Stimulated activated CD8-positive, alpha-beta memory T cell treated with anti-CD3 and anti-CD28 coated beads, Interleukin-7, amount 100 ng/mL, for 24 hours (primary cell): ENCODE measurements around the gene DAB2IP.
"Not testable (repeated sequence)": the region's sequence is repeated elsewhere in the genome, so short reads cannot be mapped to it uniquely, and the experiment has no call there.

Experiments
- DNase-seq: peaks from one replicate; pipeline ENCODE4 v3.0.0-alpha.2; 2020; ENCODE audit warnings: low read depth

The DAB2IP gene

DNA sequence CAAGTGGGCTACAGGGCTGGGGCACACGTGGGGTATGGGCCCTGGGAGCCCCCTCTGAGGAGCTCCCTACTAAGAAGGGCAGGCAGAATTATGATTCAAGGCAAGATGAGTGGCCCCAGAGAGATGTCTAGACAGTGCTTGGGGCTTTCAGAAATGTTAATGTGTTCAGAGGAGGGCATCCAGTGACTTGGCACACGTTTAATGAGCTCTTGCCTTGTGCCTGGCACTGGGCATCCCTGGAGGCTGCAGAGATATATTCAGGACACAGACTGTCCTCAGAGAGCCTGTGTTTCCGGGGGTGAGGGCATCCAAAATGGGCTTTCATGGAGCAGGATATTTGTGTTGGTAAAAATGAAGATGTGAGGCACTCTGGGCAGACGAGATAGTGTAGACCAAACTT lies 25.4 kb upstream of the DAB2IP start:
- no peak for DNase-seq

DNA sequence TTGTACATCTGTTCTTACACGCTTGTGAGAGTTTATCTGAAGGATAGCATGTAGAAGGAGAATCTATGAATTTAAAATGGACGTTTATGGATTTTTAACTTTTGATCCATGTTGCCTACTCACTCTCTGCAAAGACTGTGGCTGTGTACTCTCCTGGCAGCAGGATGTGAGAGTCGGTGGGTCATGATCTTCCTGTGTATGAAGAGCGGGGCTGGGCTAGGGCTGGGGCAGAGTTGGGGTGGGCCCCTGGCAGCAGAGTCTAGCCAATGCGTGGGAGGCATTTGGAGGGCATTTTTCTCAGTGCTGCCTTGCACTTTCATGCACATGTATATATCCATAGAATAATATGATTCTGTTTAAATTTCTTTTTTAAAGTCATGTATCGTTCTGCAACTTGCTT lies 24.0 kb upstream of the DAB2IP start:
- DNase-seq = no peak

DNA sequence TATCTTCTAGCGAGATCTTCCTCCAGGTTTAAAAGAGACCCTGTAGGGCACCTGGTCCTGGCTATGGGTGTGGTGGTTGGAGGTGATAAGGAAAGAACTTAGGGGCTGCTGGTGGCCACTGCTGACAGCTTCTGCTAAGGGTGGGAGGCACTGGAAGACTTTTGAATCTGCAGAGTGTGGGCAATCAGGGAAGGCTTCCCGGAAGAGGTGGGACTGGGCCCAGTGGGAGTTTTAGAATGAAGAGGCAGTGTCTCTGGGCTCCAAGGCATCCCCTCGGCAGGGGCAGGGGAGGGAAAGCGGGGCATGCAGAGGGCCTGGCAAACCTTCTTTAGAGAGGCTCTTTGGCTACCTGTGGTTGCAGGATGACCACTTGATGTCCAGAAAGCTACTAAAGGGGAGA lies 23.0 kb upstream of the DAB2IP start:
- DNase-seq = no peak

DNA sequence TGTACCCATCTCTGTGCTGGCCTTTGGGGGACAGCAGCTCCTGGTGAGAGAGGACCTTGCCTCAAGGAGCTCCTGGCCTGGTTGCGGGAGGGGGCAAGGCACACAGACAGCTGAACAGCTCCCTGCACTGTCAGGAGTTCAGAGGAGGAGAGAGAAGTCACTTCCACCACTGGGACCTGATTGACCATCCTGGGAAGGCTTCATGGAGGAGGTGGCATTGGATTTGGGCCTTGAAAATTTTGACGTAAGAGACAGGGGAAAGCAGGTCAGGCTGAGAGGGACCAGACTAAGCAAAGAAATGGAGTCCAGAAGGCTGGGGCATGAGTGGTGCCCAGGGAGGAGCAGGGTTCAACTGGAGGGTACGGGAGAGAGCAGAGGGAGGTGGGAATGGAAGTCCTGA lies 20.3 kb upstream of the DAB2IP start:
- no peak for DNase-seq

DNA sequence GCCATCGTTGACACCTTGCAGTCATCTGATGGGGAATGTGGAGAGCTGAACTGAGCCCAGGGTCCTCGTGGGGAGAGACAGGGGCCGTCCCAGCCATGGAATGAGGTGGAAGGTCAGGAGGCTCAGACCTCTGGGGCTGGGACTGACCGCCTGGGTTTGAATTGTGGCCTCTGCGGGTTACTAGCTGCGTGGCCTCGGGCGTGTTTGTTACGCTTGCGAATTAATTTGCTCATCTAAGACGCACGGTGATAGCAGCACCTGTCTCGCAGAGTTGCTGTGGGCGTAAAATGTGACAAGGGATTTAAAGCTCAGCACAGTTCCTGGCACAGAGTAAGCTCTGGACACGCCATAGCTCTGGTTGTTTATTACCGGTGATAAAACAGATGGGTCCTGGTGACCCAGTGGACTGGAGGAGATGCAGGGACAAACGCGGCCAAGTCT lies 19.4 kb upstream of the DAB2IP start:
- no peak for DNase-seq

DNA sequence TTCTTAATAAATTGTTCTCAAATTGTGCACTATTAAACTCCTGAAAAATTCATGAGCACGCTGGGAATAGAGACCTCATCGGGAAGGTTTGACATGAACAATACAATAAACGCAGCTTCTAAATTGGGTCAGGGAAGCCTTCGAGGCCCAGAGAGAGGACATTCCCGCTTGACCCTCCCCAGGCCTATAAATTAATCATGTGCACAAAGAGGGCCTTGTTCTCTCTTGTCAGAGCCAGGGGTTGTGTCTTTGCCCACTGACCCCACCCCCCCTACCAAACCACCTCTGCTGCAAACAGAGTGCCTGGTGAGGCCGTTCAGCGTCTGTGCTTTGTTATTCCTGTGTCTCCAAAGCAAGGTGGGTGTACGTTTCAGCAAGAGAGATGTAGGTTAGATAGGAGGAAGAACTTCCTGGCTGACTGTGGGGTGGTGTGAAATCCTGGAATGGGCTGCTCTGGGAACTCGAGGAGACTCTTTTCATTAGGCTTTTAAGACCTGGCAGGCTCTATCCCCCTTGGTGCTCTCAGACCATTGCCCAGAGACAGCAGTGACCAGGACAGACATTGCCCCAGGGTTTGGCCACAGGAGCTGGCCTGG lies 18.2 kb upstream of the DAB2IP start:
- DNase-seq = no peak

DNA sequence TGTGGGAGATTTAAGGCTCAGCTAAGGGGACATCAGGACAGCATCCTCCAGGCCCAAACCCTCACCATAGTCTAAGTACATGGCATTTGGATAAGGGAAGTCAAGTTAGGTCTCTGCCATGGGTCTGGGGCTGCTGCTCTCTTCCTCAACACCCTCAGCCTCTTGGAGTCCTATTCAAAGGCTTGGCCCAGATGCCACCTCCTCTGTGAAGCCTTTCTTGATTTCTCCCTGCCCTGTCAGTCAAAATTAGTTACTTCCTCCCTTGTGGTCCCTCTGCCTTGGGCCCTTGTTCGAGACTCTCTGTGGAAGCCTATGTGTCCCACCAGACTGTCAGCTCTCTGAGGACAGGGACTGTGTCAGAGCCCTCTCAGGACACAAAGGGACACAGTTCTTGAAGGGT lies 17.7 kb upstream of the DAB2IP start:
- no peak for DNase-seq

DNA sequence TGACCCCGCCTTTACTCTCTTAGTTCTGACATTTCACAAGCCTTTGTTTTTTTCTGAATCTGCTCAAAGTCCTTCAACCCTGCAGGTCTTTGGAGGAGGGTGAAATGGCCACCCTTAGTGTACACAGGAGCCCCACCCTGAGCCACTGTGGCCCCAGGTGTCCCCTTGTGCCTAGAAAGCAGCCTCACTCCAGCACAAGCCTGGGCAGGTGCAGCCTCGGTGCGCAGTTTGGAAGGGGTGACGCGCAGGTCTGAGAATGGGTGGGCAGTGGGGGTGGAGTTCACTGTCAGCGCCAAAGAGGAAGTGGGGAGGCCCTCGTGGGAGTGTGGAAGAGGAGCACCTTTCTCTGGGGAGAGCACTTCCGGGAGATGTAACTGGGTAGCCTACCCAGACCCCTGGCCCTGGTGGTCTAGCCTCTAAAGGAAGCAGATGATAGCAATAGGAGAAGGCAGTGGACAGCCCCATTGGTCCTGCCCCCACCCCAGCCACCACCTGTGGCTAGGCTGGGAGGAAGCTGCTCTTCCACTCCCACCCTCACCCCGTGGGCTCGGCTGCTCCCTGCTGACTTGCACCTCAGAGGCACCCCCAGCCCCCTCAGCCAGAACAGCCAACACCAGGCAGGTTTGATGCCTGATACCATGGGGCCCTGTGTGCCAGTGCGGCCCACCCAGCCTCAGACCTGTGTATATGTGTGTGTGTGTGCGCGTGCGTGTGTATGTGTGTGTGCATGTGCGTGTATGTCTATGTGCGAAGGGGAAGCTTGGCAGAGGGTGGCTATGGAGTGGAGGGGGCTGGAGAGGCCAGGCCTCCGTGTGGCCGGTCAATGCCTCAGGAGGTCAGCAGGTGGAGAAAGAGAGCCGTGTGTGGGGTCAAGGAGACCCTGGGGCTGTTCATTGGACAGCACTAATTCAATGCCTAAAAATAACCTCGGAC lies 16.8 kb upstream of the DAB2IP start:
- peak; percentile 3 for DNase-seq

DNA sequence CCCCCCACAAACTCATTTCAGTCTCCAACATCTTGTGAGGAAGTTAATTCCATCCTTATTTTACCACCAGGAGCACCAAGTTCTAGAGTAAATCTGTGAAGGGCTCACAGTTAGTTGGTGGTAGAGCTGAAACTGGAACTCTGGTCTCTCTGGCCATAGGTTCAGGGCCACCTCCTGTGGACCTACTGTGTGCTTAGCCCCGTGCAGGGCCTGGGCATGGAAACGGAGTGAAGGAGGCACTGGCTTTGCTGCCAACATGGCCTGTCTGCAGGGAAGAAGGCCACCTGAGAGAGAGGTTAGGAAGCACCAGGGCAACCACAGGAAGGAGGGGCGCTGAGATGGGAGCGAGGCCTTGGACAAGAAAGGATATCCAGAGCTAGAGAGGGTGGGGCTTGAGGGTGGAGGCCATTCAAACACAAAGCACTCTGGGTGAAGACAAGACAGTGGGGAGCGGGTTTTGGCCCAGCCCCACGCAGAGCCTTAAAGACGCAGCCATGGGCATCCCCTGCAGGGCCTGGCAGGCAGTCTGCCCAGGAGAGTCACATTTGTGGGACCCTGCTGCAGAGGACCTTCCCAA lies 16.0 kb upstream of the DAB2IP start:
- DNase-seq = no peak

DNA sequence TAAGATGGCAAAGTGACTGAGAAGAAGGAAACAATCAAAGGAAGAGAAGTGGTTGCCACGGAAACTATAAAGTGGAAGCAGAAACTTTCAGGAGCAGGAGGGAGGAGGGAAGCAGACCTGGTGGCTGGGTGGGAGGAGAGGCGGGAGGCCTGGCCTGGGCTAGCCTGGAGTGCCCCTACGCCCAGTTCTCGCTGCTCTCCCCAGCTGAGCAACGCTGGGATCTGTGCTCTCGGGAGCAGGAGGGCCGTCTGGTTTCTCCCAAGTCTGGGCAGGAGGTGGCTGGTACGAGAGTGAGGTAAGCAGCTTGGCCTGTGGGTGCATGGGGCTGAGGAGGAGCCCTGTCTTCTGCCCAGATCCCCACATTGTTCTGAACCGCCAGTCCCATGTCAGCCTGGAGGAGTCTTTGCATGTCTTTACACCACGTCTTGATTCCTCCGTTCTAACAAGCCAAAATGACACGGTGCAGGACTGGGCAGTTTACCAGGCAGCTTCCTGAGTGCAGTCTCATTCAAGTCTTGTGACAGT lies 15.0 kb upstream of the DAB2IP start:
- no peak for DNase-seq

DNA sequence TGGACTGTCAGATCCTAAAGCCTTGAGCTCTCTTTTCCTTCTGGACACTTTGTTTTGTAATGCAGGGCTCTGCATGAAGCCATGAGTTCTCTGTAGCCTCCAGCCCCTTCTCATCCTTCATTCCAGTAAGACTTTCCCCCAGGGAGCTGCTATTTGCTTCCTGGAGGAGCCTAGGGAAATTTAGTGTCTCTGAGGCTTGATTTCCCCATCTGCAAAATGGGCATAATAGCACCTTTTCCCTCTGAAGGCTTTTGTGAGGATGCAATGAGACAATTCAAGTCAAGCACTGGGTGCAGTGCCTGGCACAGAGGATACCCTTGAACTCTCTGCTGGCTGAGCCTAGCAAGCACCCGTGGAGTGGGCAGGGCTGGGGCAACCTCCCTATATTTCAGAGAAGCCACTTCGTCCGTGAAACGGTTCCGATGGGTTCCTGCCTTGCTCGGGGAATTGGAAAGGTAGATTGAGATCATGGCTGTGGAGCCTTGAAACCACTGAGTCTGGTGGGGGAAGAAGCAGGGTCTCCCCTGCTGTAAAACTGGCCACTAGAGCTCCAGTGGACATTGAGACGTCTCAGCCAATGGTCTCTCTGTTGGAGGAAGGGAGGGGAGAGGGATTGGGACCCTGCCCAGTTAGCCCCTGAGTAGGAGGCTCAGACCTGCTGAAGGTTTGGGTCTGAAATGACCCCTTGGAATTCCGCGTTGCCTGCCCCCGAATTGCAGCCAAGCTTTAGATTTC lies 14.3 kb upstream of the DAB2IP start:
- DNase-seq = no peak

DNA sequence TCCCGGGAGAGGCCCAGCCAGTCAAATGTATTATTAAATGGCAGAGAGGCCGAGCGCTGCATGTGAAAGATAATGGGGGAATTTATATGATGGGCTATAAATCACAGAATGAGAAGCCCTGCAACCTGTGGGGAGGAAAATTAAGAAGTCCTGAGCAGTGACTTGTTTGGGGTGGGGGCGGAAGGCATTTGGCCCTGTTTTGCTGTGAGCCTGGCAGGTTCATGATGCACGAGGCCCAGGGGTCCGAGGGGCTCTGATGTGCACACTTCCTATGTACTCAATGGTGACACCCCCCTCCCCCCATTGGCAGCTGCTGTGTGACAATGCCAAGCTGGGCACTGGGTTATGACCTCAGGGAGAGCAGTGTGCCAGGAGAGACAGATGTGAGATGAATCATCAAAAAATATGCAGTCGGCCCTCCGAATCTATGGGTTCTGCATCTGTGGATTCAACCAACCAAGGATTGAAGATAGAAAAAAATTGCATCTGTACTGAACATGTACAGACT lies 13.7 kb upstream of the DAB2IP start:
- no peak for DNase-seq

DNA sequence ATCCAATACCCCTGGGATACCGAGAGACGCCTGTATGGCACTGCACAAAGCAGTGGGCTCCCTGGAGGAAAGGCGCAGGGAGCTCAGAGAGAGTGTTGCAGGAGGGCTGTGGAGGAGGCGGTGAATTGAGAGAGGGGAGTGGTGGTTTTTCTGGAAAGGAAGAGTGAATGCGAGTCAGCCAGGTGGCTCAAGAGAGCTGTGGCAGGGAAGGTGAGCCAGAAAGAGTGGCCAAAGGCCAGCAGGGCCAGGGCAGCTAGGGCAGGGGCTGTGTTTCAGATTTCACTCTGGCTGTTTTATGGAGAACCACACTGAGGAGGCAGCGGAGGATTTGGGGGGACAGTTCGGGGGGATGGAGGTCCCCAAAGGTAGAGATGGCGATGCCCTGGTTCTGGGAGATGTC lies 13.0 kb upstream of the DAB2IP start:
- no peak for DNase-seq

DNA sequence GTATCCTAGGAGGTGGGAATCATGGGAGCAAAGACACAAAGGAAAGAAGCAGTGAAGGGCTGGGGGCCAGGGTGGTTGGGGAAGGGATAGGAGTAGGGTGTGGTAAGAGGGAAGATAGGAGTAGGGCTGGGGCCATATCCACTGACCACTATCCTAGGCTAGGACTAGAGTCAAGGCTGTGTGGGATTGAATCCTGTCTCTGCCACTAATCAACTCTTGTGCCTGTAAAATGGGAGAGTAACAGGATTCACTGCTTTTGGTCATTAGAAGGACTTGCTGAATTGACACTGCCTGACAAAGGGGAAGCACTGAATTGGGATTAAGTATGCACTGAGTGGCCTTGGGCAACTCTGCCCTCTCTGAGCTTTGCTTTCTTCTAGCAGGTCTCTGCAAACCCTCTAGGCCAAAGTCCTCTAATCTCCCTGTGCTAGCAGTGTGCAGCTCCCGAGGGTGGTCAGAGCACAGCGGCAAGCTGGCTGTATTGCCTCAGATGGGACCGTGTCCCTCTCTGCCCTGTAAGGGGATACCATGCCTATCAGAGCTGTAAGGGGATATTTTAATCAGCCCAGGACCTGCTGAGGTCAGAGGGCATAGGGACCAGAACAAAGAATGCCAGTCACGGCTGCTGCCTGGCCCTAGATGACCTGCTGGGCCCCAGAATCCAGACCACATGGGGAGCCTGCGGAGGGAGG lies 12.4 kb upstream of the DAB2IP start:
- DNase-seq = no peak

DNA sequence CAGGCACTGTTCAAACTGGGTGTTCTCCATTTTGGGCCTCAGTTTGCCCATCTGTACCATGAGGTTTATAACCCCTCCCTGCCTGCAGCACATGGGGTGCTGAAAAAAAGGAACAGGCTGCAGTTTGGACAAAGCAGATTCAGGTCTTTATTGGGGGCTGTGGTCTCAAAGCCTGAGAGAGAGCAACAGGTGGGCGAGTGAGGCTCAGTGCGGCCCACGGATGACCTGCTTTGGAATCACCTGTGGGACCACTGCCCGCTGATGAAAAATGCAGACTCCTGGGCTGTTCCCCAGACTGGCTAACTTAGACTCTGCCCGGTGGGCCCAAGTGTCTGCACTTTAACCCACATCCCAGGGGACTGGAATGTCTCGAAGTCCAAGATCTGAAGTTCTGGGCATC lies 11.8 kb upstream of the DAB2IP start:
- no peak for DNase-seq

DNA sequence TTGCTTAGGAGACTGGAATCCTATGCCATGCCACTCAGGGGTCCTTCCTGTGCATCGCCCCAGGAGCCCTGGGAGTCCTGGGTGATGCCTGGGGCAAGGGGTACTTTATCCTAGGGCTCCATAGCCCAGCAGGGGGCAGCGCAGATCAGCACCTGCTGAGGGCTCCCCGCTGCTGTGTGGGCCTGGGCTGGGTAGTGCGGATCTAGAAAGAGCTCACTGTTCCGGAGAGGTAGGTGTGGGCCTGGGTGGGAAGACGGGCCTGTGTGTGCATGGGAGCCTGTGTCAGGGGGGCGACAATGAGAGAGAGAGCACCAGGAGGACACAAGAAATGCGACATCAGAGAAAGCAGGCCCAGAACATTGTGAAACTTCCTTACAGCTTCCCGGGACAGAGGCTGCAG lies 11.4 kb upstream of the DAB2IP start:
- peak; percentile 15 for DNase-seq

DNA sequence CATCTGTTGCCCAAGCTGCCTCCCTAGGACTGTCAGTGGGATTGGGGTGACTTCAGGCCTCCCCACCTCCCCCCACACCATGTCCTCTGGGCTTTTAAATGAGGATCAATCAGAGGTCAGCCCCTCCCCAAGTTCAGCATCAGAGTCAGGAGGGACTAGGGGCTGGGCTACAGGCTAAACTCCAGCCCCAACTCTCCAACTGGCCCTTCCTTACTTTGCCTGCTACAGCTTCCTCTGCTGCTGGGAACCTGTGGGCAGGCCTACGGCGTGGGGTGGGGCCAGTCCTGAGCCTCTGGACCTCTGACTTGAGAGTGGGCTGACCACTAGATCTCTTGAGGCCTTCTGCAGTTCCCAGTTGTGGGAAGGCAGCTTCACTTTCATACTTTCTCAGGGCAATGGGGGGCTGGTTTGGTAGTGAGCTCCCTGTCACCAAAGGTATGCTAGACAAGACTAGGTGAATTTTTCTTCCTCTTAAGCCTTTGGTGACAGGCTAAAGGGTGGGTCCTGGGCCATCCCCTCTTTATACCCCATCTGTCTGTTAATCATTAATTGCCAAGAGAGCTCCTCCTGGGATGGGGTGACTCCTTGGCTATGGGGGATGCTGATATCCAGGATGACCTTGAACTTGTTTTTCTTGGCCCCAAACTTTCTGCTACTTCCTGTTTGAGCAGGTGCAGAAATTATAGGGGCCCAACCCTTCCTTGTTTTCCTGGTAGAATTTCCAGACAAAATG lies 10.8 kb upstream of the DAB2IP start:
- no peak for DNase-seq

DNA sequence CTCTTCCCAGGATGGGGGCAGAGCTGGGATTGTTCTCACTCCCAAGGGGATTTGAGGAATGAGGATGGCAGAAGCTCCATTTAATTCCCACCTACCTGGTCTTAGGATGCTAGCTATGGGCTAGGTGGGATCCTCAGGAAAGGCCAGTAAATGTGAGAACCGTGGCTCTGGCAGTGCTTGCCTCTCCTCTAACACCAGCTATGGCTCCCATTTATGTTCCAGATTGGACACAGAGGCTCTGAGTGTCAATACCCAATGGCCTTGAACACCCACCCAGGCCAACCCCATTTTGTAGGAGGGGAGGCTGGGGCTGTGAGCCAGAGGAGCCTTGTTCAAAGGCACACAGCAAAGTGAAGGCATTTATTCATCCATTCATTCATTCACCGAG lies 10.2 kb upstream of the DAB2IP start:
- DNase-seq = no peak

DNA sequence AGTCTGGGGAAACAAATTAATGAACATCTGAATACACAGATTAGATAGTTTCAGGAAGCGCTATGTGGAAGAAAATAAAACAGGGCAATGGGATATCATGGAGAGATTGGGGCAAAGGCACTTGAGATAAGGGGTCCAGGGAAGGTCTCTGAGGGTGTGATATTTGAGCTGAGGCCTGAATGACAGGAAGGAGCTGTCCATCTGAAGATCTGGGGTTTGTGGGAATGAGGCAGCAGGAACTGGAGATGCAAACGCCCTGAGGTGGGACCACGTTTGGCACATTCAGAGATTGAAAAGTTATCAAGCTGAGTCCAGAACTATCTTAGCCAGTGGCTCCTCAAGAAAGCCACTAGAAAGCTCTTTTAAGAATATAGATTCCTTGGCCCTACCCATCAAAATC lies 8.7 kb upstream of the DAB2IP start:
- DNase-seq = no peak

DNA sequence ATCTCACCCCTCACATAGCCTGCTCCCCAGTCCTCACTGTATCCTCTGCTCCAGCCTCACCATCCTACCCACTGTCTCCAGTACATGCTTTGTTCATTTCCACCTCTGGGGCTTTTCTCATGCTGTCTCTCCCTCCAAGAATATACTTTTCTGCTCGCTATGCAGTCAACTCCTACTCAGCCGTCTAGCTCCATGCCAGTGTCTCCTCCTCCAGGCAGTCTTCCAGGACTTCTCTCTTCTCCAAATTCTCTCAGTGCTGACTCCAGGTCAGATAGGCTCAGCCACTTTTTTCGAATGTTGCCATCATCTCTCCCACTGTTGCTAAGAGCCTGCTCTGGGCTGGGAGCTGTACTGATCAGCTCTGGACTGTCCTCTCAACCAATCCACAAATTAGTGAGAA lies 8.0 kb upstream of the DAB2IP start:
- no peak for DNase-seq

DNA sequence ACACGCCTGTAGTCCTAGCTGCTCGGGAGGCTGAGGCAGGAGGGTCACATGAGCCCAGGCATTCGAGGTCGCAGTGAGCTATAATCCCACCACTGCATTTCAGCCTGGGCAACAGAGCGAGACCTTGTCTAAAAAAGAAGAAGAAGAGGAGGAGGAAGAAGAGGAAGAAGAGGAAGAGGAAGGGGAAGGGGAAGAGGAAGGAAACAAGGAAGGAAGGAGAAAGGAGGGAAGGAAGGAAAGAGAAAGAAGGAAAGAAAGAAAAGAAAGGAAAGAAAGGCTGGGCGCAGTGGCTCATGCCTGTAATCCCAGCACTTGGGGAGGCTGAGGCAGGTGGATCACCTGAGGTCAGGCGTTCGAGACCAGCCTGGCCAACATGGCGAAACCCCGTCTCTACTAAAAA lies 7.4 kb upstream of the DAB2IP start:
- not testable (repeated sequence) for DNase-seq
